ENCODE data around the gene FRS2. TPM values are rescaled to one million over a fixed set of nuclear protein-coding genes. Genes with fewer than 3 reads are reported as not detected.

The FRS2 gene
- total and polyA plus RNA-seq, 10 of the 15 experiments (the other 5 are each of a cell fraction or from before 2014, with no cell fraction given): 1.1 to 13.1 (median 5.9) TPM

DNA sequence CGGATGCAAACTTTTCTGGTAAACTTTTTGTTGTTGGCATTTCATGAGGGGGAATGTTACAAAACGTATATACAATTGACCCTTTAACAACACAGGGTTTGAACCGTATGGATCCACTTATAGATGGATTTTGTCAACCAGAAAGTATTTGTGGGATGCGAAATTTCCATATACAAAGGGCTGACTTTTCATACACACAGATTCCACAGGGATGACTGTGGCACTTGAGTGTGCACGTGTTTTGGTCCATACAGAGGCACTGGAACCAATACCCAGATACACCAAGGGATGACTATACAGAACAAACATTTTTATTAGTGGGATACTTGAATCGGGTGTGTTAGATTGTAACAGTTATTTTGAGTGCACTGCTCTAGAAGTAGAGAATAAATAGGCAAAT is 85.3 kb downstream of the FRS2 start:
- ATAC-seq: no peak
- RAD21 ChIA-PET (ENCODE audit: unreplicated experiment): no interaction called here
- in situ Hi-C loops (cut with MboI): no loop called here

More for the DNA sequence above, 85.3 kb downstream of the FRS2 start:
- intact Hi-C loops (cut with micrococcal nuclease; ENCODE audit: unreplicated experiment): no loop called here
- H3K36me3 ChIP-seq (ENCODE audit: control insufficient read depth in 2 of 2, insufficient read depth in 2 of 2, low read length in 1 of 2): no peaks in the 10 kb centered on the region
- H3K9ac ChIP-seq (ENCODE audit: control insufficient read depth, insufficient read depth, low read length): no peak overlapping the region
- FAIRE-seq (no peak), DNase-seq (ENCODE audit: low read depth, low spot score) (no peak)
- H3K27me3 ChIP-seq (replicated peaks in 1 of 2; ENCODE audit: control insufficient read depth in 2 of 2, insufficient read depth in 2 of 2, low read length in 1 of 2): no peaks in the 10 kb centered on the region
- 98% methylated on average over 6 of the region's 6 CpGs for WGBS (ENCODE audit: insufficient coverage, insufficient replicate concordance, low lambda C conversion rate, missing lambda C conversion rate)
- SMC1A ChIA-PET (ENCODE audit: uncharacterized antibody, unreplicated experiment): interaction anchor here (1.0 to 1.7 kb wide), 5 partner anchors 13 to 198 kb away, joined by 3 to 7 read pairs (median 4); no protein-coding TSS in a partner anchor
- H3K27ac ChIP-seq (ENCODE audit: control insufficient read depth, insufficient read depth): no peak overlapping the region
- H3K9me3 ChIP-seq (replicated peaks; ENCODE audit: control insufficient read depth, insufficient read depth, low read length): no peaks in the 10 kb centered on the region
- no peaks in the 10 kb centered on the region for H3K4me1 ChIP-seq (ENCODE audit: control insufficient read depth, insufficient read depth, low read length)
- TF ChIP-seq SRF (IDR thresholded peaks at IDR 0.05; ENCODE audit: low read depth in 2 of 2, low read length in 2 of 2) (no peak), CBX5 (IDR thresholded peaks at IDR 0.05; ENCODE audit: low read depth) (no peak), SP1 (IDR thresholded peaks at IDR 0.05; ENCODE audit: low read depth, low read length) (no peak), CHD4 (IDR thresholded peaks at IDR 0.05) (no peak), IKZF2 (IDR thresholded peaks at IDR 0.05) (no peak), TAF1 (IDR thresholded peaks at IDR 0.05; ENCODE audit: borderline replicate concordance, low read depth, low read length) (no peak), TARDBP (IDR thresholded peaks at IDR 0.05; ENCODE audit: borderline replicate concordance) (no peak), IKZF1 (conservative IDR thresholded peaks at IDR 0.05) (no peak), SIX5 (IDR thresholded peaks at IDR 0.05; ENCODE audit: low read depth, low read length, severe bottlenecking) (no peak), NRF1 (conservative IDR thresholded peaks at IDR 0.05; ENCODE audit: low read depth, low read length) (no peak), MTA2 (IDR thresholded peaks at IDR 0.05; ENCODE audit: low read depth) (no peak), MTA3 (IDR thresholded peaks at IDR 0.05; ENCODE audit: borderline replicate concordance, low read length) (no peak), ASH2L (IDR thresholded peaks at IDR 0.05; ENCODE audit: borderline replicate concordance, low read depth) (no peak), RBBP5 (conservative IDR thresholded peaks at IDR 0.05) (no peak), BACH1 (IDR thresholded peaks at IDR 0.05; ENCODE audit: borderline replicate concordance) (no peak), NFYA (IDR thresholded peaks at IDR 0.05; ENCODE audit: borderline replicate concordance, low read depth, low read length) (no peak)
- TF ChIP-seq, protein P1, sequence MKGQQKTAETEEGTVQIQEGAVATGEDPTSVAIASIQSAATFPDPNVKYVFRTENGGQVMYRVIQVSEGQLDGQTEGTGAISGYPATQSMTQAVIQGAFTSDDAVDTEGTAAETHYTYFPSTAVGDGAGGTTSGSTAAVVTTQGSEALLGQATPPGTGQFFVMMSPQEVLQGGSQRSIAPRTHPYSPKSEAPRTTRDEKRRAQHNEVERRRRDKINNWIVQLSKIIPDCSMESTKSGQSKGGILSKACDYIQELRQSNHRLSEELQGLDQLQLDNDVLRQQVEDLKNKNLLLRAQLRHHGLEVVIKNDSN (IDR thresholded peaks at IDR 0.05; ENCODE audit: borderline replicate concordance, extremely low read length, insufficient read depth, low read depth, low read length): no peak
- TF ChIP-seq, protein P2, sequence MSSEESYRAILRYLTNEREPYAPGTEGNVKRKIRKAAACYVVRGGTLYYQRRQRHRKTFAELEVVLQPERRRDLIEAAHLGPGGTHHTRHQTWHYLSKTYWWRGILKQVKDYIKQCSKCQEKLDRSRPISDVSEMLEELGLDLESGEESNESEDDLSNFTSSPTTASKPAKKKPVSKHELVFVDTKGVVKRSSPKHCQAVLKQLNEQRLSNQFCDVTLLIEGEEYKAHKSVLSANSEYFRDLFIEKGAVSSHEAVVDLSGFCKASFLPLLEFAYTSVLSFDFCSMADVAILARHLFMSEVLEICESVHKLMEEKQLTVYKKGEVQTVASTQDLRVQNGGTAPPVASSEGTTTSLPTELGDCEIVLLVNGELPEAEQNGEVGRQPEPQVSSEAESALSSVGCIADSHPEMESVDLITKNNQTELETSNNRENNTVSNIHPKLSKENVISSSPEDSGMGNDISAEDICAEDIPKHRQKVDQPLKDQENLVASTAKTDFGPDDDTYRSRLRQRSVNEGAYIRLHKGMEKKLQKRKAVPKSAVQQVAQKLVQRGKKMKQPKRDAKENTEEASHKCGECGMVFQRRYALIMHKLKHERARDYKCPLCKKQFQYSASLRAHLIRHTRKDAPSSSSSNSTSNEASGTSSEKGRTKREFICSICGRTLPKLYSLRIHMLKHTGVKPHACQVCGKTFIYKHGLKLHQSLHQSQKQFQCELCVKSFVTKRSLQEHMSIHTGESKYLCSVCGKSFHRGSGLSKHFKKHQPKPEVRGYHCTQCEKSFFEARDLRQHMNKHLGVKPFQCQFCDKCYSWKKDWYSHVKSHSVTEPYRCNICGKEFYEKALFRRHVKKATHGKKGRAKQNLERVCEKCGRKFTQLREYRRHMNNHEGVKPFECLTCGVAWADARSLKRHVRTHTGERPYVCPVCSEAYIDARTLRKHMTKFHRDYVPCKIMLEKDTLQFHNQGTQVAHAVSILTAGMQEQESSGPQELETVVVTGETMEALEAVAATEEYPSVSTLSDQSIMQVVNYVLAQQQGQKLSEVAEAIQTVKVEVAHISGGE (CRISPR knock-in tag; IDR thresholded peaks at IDR 0.05): no peak
- TF ChIP-seq, protein P3, sequence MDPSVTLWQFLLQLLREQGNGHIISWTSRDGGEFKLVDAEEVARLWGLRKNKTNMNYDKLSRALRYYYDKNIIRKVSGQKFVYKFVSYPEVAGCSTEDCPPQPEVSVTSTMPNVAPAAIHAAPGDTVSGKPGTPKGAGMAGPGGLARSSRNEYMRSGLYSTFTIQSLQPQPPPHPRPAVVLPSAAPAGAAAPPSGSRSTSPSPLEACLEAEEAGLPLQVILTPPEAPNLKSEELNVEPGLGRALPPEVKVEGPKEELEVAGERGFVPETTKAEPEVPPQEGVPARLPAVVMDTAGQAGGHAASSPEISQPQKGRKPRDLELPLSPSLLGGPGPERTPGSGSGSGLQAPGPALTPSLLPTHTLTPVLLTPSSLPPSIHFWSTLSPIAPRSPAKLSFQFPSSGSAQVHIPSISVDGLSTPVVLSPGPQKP (IDR thresholded peaks at IDR 0.05; ENCODE audit: low read depth, low read length): no peak
- TF ChIP-seq, protein P4, sequence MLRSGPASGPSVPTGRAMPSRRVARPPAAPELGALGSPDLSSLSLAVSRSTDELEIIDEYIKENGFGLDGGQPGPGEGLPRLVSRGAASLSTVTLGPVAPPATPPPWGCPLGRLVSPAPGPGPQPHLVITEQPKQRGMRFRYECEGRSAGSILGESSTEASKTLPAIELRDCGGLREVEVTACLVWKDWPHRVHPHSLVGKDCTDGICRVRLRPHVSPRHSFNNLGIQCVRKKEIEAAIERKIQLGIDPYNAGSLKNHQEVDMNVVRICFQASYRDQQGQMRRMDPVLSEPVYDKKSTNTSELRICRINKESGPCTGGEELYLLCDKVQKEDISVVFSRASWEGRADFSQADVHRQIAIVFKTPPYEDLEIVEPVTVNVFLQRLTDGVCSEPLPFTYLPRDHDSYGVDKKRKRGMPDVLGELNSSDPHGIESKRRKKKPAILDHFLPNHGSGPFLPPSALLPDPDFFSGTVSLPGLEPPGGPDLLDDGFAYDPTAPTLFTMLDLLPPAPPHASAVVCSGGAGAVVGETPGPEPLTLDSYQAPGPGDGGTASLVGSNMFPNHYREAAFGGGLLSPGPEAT (IDR thresholded peaks at IDR 0.05; ENCODE audit: low read depth): no peak
- H3K79me2 ChIP-seq (ENCODE audit: control insufficient read depth, insufficient read depth, low read length): no peaks in the 10 kb centered on the region
- no peak overlapping the region for H3K4me2 ChIP-seq (ENCODE audit: control insufficient read depth, insufficient read depth)
- POLR2A ChIA-PET: no interaction called here
- no peak overlapping the region for H2AFZ ChIP-seq (ENCODE audit: control insufficient read depth, low read depth, low read length)
- H3K4me3 ChIP-seq: no peak overlapping the region
- no peaks in the 10 kb centered on the region for H4K20me1 ChIP-seq (ENCODE audit: control insufficient read depth, insufficient read depth)
- CTCF ChIA-PET: interaction anchor here (1.0 to 2.4 kb wide), 3 partner anchors 15 to 197 kb away, joined by 3 to 20 read pairs (median 4); no protein-coding TSS in a partner anchor
- no TSS peak for BruUV-seq (replicated peaks)

All from GM12878 (cell line).